HG03159 (cell line): Measurements from ENCODE around the gene SH3RF3.

Experiments
- ATAC-seq: cut with Tn5 transposase; IDR thresholded peaks from one replicate; pipeline ENCODE4 v1.9.1; 2021; ENCODE audit warnings: mild to moderate bottlenecking, moderate library complexity; ENCODE audit not compliant: unreplicated experiment

The SH3RF3 gene

GRCh38 chr2:109300582-109300981 lies 171.6 kb downstream of the SH3RF3 start:
- no peak for ATAC-seq

DNA sequence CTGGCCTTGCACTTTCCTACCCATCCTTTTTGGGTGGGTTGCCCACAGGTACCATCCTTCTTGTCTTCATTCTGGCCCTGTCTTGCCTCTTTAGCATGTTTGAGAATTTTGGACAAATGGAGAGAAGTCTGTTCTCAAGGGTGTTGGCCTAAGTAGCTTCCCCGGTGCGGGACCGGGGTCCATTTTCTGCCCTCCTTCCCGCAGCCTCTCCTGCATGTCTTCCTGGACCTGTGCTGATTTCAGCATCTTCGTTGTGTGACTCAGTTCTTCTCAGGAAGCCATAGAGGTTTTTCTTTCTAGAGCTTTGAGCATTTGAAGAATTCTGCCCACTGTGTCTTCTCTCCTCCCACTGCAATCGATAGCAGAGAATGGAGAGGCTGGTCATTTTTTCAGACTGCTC lies 172.7 kb downstream of the SH3RF3 start:
- no peak for ATAC-seq

DNA sequence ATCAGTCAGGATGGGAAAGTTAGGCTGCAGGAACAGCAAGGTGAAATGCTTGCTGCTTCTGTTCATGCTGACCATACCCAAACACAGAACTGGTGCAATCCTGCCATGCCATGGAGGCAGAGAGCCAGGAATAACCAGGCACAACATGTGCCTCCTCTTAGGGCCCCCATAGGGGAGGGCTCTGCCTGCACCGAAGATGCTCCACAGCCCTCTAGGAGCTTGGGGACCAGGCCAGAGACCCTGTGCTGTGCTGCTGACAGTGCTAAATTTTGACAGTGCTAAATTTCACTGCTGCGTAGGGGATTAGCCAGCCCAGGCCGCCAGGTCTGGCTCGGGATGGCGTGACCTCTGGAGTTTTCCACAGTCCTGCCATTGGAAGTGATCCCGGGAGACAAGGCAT lies 173.3 kb downstream of the SH3RF3 start:
- no peak for ATAC-seq

DNA sequence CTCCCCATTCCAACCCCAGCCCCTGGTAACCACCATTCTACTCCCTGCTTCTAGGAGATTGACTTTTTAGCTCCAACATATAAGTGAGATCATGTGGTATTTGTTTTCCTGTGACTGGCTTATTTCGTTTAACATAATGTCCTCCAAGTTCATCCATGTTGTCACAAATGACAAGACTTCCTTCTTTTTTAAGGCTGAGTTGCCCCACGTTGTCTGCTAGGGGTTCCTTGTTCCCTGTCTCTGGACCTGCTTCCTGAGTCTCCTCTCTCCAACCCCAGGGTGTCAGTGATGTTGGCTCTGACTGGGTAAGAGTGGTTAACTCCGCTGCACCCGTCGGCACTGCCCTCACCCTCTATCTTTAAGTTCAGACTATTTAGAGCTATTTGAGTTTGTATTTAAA lies 175.2 kb downstream of the SH3RF3 start:
- no peak for ATAC-seq

DNA sequence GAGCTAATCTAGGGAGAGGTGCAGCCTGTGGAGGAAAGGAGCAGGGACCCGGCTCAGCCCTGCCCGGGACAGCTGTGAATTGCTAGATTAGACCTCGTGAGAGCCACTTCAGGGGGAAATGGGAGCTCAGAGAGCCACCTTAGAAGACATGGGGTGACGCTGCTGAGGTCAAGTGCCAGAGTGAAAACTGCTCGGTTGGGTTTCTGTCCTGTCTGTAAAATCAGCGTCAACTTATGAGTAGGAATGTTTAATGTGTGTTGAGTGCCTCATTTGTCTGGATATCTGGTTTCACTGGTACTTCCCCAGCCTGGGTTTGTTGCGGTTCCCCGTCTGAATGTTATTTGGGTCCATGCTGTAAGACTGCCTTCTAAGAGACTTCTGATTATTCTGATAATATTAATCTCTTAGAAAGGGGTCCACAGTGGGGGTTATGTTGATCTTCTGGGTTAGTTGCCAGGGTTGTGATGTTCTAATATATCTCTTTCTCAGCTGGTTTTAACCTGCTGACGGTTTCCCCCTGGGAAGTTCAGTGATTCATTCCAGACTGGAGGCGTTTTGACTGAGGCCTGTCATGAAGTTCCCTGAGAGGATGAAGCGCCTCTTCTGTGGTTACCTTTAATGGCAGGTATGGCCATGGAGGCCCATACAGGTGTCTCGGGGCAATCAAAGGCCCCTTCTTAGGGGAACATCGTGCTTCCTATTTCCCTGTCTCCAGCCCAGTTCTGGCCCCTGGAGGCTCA lies 175.9 kb downstream of the SH3RF3 start:
- no peak for ATAC-seq

GRCh38 chr2:109305490-109306167 lies 176.6 kb downstream of the SH3RF3 start:
- ATAC-seq = no peak

DNA sequence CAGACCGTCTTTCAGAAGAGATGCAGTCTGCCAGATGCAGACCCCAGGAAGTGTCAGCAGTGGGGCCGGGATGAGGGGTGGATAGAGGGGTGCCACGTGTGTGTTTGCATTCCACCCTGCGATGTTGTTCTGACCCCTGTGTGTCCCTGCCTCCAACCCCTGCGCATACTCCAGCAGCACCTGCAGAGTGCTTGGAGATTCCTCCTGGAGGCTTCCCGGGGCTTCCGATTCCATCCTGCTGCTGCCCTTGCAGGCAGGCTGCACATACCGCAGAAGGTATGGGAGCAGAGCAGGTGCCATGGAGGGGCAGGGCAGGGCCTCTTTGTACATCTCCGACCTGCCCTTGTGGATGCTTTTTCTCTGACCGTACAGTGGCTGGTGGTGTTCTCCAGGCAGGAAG lies 177.2 kb downstream of the SH3RF3 start:
- ATAC-seq = no peak

GRCh38 chr2:109311771-109312170 lies 182.8 kb downstream of the SH3RF3 start:
- ATAC-seq = no peak

DNA sequence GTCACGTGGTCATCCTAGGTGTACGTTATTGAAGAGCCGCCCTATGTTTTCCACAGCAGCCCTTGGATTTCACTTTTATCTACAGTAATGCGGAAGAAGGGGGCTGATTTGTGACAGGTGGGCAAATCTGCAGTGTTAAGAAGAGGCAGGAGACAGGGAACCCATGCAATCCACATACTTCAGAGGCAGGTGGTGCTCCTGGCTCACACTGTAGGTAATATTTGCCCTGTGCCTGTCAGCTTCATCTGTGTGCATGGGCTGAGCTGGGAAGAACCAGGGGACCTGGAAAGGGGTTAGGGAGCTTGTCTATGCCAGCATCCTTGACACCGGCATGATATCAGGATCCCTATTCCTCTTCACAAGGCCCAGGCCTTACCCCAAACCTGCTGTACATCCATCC lies 183.9 kb downstream of the SH3RF3 start:
- ATAC-seq = no peak

- no peak for ATAC-seq
Measured at GRCh38 chr2:109313343-109313742, 184.3 kb downstream of the SH3RF3 start.

GRCh38 chr2:109316091-109316490 lies 187.1 kb downstream of the SH3RF3 start:
- ATAC-seq = no peak

DNA sequence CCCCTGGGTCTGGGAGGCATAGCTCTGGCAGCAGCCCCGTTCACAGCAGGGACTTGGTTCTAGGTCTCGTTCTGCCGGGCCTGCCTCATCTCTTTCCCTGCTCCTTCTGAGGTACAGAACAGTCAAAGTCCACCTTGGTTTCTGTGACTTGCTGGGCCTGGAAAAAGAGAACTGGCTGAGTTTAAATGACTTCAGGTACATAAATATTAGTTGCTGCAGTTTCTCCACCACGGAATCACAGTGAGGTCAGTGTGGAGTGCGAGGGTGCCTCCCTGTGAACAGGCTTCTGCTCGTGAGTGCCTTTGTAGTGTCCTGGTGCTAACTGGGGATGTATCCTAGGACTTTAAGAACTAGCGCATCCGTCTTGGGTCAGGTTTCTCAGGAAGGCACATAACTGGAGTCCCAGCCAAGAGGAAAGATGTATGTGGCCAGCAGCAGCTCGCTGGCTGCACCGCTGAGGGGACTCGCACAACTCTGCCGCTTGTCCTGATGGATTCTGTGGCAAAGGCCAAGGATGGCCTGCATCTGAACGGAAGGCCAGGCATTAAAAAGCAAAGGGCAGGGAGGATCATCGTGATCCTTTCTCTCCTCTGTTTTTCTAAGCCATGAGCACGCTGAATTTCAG lies 188.6 kb downstream of the SH3RF3 start:
- ATAC-seq = no peak

- ATAC-seq = no peak
Measured at GRCh38 chr2:109318150-109318948, 189.3 kb downstream of the SH3RF3 start.

DNA sequence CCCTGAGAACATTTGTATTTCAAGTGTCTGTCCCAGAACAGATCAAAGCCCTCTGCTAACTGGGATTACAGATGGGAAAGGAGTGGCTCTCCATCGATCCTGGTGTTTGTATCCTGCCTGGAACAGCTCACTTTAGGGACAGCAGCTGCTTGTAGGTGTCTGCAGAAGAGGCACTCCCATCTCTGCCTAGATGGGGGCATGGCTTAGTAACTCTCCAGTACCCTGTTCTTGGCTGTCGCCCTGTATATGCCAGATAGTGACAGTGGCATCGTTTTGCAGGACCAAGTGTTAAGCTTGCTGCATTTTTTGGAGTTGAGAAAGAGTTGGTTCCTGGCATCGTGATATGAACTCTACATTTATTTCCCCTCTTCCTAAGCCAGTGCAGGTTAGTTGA lies 189.9 kb downstream of the SH3RF3 start:
- no peak for ATAC-seq

- ATAC-seq = no peak
Measured at GRCh38 chr2:109320195-109320922, 191.4 kb downstream of the SH3RF3 start.

DNA sequence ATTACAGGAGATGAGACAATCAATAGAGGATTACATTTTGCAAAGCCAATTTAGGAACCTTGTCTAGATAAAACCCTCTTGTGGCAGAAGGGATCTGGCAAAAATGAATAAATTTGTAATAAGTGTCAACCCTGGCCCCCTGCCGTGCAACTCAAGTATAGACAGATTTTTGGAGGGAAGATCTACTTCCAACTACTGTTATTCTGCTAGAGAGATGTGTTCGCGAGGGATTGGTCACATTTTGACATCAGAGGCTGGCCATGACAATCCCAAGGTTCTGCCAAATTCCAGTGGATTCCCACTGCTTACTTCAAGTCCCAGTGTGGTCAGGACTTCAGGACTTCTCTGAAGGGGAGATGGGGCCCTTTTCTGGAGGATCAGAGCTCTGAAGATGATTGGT lies 192.6 kb downstream of the SH3RF3 start:
- ATAC-seq = no peak

DNA sequence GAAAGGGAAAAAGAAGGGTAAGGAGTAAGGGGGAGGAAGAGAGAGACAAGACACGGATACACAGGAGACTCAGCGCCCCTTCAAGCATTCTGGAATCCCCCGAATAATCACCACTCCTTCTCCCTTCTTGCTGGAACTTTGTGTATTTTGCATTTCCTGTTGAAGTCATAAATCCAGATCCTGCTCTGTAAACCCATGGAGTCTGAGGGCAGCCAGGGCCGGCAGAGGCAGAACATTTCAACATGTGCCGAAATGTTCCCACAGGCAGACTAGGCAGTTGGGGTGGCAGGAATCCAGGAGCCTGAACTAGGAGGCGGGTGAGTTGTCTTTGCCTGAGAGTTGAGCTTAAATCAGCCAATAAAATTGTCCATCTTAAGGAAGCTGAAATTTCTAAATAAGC lies 193.1 kb downstream of the SH3RF3 start:
- ATAC-seq = no peak

- ATAC-seq = no peak
Measured at GRCh38 chr2:109322641-109323040, 193.6 kb downstream of the SH3RF3 start.

DNA sequence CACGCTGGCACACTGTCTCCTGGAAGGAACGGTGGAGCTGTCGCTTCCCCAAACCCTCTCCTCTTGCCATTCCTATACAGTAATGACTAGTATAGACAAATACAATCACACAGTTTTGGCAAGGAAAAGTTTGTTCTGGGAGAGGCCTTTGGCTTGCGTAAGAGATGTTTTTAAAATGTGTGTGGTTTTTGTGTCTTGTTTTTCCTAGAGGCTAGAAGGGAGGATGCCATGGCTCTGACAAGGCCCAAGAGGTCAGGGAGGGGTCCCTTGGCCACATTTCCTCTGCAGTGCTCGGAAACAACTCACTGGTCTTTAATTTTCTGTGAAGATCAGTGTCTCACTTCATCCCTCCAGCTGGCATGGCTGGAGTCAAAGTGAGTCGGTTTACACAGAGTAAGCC lies 195.9 kb downstream of the SH3RF3 start:
- ATAC-seq = no peak

DNA sequence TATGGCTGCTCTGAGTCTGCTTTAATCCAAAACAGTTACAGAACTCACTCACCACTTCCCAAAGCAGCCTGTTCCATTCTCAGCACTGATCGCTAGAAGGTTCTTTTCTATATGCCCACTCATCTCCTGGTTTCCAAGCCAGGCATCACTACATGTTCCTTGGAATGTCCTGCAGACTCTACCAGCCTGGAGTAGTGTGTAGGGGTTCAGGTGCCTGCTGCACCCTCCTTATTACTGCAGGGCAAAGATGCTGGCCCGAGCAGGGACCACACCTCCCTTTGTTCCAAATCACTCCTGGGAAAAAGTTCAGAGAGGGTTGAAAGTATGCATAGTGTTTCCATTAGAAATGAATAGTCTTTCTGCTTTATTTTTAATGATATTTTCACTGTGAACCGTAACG lies 196.6 kb downstream of the SH3RF3 start:
- ATAC-seq = no peak

DNA sequence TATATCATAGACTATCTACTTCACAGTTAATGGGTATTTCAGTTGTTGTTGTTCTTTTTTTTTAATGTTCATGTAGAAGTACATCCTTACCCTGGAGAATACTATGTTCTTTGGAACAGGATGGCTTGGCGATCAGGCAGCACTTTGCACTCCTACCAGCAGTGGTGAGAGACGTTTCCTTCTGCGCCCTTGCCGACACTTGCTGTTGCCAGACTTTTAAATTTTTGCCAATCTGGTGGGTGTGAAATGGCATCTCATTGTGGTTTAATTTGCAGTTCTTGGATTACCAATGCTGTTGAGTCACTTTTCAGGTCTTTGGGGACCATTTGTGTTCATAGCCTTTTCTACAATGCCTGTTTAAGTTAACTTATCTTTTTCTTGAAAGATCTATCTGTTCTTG lies 197.3 kb downstream of the SH3RF3 start:
- ATAC-seq = no peak
